HG02840 (cell line): ENCODE data around the gene GFI1.
"Not testable (repeated sequence)": the region's sequence is repeated elsewhere in the genome, so short reads cannot be mapped to it uniquely, and the experiment has no call there.

Experiments
- ATAC-seq: cut with Tn5 transposase; IDR thresholded peaks from one replicate; pipeline ENCODE4 v1.9.1; 2021; ENCODE audit warnings: mild to moderate bottlenecking, moderate library complexity, moderate number of reproducible peaks; ENCODE audit not compliant: unreplicated experiment, low FRiP score

GFI1 gene

GRCh38 chr1:92466683-92467352, 19.9 kb downstream of the GFI1 start:
- no peak for ATAC-seq

DNA sequence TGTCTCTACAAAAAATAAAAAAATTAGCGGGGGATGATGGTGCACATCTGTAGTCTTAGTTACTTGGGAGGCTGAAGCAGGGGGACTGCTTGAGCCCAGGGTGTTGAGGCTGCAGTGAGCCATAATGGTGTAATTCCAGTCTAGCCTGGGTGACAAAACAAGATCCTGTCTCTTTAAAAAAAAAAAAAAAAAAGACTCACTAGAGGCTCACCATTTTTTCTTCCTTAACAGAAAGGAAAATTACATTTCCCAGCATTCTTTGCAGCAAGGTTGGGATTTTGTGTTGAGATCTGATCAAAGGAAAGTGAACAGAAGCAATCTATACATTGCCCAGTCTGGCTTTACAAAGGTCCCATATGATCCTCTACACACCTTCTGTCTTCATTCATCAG, 21.5 kb downstream of the GFI1 start:
- ATAC-seq: no peak

- ATAC-seq: no peak
These were observed 22.0 kb downstream of the GFI1 start for GRCh38 chr1:92464588-92465255.

GRCh38 chr1:92461364-92462097, 25.2 kb downstream of the GFI1 start:
- ATAC-seq: no peak

GRCh38 chr1:92459871-92460320, 26.8 kb downstream of the GFI1 start:
- no peak for ATAC-seq

DNA sequence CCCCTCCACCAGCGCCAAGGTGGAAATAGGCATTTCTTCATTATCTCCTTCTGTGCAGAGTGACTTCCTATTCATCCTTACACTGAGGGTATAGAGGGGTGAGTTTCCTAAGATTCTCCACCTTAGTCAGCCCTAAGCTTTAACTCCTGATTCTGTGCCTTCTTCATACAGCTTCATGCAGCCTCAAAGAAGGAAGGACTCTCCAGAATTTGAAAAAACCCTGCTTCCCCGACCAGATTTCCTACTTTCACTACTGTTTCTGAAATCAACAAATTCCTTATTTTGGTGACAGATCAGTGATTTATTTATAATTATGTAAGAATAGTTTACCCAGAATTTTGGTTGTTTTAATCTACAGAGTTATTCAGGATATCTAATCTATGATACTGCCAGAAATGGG, 28.6 kb downstream of the GFI1 start:
- ATAC-seq: no peak

DNA sequence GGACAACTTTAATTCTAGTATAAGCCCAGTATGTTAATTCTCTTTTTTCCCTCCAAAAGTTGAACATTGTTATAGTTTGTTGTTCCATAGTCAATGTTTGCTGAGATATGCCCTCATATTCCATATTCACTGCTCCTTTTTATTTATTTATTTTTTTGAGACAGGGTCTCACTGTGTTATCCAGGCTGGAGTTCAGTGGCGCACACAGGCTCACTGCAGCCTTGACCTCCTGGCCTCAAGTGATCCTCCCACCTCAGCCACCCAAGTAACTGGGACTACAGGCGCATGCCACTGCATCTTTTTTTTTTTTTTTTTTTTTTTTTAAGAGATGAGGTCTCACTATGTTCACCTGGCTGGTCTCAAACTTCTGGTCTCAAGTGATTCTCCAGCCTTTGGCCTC, 38.7 kb downstream of the GFI1 start:
- ATAC-seq: no peak

GRCh38 chr1:92447033-92447681, 39.6 kb downstream of the GFI1 start:
- ATAC-seq: no peak

DNA sequence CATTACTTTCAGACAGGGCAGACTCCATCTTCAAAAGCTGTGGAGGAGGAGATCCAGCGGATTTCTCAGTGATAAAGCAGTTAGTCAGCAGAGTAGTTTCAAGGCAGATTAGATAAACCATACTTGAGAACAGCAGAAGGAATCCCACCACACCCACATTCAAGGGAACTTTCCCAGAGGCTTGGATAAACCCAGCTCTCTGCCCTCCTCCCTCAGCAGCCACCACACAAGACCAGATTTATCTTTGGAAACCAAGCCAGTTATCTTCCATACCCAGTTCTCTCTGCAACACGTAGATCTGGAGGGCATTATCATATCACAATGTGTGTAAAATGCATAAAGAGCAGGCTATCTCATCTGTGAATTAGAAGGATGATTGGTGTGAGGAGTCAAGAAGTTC, 40.2 kb downstream of the GFI1 start:
- no peak for ATAC-seq

DNA sequence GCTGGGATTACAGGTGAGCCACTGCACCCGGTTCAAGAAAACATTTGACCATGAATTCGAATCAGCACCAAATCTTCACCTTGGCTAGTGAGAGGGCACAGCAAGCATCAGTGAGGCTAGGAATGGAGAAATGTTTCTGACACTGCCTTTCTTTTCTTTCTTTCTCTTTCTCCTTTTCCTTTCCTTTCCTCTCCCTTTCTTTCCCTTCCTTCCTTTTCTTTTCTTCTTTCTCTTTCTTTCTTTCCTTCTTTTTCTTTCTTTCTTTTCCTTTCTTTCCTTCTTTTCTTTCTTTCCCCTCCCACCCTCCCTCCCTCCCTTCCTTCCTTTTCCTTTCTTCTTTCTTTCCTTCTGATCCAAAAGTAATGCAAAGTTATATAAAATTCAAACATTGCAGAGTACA, 40.9 kb downstream of the GFI1 start:
- ATAC-seq: no peak

DNA sequence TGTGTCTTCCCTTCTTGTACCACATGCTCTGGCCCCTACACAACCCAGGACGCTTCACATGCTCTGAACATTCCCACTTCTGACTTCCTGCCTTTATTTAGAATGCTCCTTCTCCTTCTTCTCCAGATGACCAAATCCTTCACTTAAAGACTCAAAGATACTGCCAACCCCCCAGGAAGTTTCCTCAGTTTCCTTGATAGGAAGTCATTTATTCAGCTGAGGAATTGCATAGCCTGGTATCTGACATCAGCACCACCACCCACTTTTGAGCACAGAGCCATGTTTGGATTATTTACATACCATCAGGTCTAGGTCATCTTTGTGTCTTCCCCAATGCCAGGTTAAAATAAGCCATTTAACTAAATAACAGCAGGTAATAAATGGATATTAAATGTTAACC, 42.4 kb downstream of the GFI1 start:
- no peak for ATAC-seq

DNA sequence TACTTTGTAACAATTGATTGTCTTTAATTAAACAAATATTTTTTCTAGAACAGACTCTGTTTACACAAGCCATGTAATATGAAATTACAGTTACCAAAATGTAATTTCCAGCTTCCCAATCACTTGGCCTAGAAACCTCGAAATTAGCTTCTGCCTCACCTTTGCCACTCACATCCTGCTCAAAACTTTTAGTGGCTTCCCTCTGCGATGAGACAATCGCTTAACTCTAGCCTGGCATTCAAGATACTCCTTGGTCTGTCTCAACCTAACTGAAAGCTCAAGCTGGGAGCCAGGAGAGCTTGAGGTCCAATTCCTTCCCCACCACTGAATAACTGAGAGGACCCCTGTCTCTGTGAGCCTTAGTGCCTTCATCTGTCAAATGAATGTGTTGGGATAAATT, 42.8 kb downstream of the GFI1 start:
- ATAC-seq: no peak

- no peak for ATAC-seq
These were observed 44.4 kb downstream of the GFI1 start for GRCh38 chr1:92442351-92442750.

GRCh38 chr1:92441697-92442342, 44.9 kb downstream of the GFI1 start:
- no peak for ATAC-seq

DNA sequence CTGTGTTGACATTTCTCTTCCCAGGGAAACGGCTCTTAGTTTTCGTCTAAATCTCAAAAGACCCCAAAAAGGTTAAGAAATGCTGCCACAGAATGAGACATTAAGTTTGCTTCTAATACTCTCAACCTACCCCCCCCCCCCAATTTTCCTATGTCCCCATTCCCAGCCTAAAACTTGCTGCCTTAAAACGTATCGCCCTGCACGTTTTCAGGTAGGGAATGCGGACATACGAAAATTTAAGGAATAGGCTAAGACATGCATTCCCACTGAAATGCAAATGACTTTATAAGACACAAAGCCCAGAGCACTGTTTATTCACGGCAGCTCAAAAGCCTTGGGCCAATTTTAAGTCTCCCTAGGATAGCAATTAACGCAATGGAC, 45.4 kb downstream of the GFI1 start:
- no peak for ATAC-seq

GRCh38 chr1:92439291-92439690, 47.4 kb downstream of the GFI1 start:
- no peak for ATAC-seq

DNA sequence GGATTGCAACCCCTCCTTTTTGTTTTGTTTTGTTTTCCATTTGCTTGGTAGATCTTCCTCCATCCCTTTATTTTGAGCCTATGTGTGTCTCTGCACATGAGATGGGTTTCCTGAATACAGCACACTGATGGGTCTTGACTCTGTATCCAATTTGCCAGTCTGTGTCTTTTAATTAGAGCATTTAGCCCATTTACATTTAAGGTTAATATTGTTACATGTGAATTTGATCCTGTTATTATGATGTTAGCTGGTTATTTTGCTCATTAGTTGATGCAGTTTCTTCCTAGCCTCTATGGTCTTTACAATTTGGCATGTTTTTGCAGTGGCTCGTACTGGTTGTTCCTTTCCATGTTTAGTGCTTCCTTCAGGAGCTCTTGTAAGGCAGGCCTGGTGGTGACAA, 52.2 kb downstream of the GFI1 start:
- ATAC-seq: not testable (repeated sequence)

- no peak for ATAC-seq
These were observed 56.7 kb downstream of the GFI1 start for GRCh38 chr1:92430030-92430429.

- no peak for ATAC-seq
These were observed 61.1 kb downstream of the GFI1 start for GRCh38 chr1:92425617-92426016.
